Femur (tissue), 1 donor: ENCODE results near the gene TTC4.
A peak's percentile ranks its signal among the peaks of the same experiment; 100 is the strongest.
"Not testable (repeated sequence)": the region's sequence is repeated elsewhere in the genome, so short reads cannot be mapped to it uniquely, and the experiment has no call there.

ENCODE experiments used
- DNase-seq: peaks from one replicate; pipeline ENCODE4 v3.0.0-alpha.2; 2017

The TTC4 gene

DNA sequence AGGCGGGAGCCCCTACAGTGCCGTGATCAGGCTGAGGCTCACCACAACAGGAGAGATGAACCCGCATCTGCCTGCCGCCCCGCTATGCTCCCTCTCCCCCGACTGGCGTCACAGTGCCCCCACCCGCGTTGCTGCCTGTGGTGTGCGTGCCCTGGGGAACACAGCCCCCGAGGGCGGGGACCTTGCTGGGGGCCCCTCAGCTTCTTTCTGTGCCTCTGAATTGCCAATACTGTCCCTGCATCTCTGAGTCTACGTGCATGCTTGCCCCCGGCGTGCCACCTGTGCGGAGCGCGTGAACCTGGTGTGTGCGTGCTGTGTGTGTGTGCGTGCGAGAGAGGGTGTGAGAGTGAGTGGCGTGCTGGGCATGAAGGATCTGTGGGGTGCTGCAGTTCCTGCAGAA, 38.4 kb downstream of the TTC4 start:
- no peak for DNase-seq

DNA sequence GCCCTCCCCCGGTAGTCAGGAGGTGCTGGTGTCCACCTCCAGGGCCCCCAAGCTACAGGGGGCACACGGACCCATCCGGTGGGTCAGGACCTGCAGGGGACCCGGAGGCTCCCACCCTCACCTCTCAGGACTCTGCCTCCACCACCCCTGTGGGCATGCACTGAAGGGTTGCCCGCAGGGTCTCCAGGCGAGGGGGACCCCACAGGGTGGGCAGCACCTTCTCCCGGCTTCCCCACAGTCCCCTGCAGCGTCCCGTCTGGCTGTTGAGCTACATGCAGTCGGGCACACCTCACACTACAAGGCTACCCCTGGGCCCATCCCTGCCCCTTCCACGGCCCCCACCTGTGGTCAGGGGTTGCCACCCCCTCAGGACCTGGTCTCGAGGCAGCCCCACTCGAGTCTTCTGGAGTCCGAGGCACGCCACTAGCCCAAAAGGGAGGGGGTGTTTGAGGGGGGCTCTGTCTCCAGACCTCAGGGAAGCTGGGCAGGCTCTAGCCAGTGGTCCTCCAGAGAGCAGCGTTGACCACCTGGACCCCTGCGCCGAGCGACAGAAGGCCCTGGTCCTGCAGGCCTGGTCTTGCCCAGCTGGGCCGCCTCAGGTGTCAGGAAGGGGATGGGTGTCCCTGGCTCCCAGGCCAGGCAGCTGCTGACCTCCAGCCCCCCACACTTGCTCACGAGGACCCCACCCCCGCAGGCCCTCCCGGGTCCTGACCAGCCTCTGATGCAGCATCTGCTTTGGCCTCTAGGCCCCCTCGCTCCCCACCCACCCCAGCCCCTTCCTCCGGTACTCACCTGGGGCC, 39.0 kb downstream of the TTC4 start:
- DNase-seq: no peak

DNA sequence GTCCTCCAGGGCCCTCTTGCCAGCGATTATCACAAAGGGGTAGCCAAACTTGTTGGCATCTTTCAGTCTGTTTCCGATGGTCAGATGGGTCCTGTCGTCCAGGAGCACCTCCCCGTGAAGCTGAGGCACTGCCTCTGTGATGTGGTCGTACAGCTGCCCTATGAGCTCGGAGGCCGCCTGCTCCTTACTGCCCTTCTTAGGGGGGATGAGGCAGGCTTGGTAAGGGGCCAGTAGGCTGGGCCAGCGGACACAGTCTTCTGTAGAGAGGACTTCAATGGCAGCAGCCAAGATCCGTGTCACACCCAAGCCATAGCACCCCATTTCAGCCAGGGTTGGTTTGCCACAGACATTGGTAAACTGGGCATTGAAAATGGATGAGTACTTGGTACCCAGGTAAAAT, 42.2 kb downstream of the TTC4 start:
- DNase-seq: no peak

DNA sequence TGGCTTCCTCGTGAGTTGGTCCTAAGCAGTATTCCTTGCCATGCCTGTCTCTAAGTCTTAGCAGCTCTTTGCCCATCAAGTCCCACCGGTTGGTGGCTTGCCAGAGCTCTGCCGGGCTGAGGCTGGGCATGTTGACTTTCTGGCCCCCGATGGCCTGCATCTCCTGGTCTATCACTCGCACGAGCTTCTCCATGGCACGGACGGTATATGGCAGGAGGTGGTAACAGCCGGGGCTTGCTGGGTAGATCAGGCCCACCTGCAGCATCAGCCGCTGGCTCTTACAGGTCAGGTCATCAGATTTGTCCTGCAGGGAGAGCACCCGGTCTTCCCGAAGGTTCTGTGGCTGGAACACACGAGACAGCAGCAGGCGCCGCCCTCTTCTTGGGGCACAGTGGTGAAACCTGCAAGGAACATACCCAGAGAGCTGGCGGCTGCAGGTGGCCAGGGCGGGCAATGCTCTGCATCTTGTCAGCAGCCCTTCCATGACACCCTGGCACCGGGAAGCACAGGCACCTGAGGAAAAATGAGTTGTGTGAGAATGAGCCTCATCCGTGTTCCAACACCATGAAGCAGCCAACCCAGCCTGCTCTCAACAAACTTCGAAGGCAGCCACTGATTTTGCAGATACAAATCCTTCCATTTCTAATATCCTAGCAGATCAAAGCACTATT, 43.2 kb downstream of the TTC4 start:
- DNase-seq: no peak

DNA sequence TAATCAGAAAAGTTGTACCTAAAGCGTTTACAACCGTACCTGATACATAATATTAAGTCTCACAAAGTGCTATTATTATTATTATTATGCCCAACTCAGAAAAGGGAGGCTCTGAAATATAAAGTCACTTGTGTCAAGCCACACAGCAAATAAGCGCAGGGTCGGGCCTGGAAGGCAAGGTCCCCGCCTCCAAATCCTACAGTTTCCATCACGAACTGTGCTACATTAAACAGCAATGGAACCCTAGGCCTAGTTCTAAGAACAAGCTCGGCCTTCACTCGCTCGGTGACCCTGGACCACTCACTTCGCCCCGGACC, 48.1 kb downstream of the TTC4 start:
- no peak for DNase-seq

DNA sequence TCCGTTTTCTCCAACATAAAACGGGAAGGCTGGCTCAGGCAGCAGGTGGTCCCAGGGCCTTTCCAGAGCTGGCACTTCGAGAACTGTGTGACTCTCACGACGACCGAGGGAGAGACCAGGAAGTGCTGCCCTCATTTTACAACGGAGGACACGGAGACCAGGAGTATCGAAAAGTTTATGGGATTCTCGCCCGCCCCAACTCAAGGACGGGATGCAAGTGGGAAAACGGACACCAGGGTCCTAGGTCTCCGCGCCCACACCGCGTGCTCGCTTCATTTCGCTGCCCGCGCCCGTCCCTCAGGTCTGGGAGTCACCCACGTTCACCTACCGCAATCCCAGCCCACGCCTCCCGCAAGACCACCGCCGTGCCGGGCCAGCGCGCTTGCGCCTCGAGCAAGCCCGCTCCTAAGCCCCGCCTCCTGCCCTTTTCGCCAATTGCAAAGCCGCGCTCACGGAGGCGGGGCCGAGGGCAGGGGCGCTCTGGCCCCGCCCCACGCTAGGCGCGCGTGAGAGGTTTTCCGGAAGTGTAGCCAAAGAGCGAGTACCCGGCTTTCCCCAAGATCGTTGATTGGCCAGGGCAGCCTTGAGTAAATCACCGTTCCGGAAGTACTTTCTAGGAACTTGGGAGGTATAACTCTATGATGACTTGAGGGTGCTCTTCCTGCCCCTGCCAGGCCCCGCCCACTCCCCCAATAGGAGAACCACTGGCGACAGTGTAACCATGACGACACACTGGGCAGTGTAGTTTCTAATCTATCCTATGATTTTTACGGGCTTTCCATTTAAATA, 48.7 kb downstream of the TTC4 start, which contains the start of gene PARS2:
PARS2 (minus strand) TSS at position 391 of the 789 bp plus-strand sequence. CDS start 5,362 bp downstream, outside the sequence.
- peak; percentile 98 for DNase-seq

DNA sequence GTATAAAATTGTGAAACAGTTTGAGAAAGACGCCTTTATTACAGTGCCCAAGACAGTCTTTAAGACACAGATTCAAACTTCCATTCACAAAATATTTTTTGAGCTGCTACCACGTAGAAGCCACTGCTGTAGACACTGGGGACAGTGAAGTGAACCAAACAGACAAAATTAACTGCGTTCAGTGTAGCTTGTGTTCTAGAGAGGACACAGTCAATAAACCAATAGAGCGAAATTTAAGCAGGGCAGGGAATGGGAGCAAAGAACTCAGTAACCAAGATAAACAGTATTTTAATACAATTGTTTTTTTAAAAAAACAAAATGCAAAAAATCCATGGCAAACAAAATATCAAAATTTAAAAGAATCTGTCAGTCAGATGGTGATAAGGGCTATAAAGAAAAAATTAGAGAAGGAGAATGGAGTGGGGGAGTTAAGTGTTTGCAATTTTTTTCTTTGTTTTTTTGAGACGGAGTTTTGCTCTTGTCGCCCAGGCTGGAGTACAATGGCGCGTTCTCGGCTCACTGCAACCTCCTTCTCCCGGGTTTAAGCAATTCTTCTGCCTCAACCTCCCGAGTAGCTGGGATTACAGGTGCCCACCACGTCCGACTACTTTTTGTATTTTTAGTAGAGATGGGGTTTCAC, 49.4 kb downstream of the TTC4 start:
- DNase-seq: no peak

DNA sequence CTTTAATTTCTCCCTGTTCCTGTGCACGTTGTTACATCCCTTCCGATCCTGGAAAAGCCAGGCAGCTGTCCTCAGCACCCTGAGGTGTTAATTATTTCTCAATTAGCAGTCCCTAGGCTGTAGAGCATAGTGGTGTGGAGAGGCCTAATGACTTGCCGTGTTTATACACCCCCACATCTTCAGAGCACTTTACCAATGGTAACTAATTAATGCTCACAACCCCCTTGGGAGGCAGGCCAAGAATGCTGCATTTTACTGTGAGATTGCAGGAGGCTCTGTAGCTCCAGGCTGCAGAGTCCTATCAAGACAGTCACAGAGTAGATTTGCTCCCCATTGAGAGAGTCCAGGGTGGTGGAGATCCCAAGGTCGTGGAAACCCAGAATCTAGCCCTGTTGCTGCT, 51.1 kb downstream of the TTC4 start:
- DNase-seq: no peak

DNA sequence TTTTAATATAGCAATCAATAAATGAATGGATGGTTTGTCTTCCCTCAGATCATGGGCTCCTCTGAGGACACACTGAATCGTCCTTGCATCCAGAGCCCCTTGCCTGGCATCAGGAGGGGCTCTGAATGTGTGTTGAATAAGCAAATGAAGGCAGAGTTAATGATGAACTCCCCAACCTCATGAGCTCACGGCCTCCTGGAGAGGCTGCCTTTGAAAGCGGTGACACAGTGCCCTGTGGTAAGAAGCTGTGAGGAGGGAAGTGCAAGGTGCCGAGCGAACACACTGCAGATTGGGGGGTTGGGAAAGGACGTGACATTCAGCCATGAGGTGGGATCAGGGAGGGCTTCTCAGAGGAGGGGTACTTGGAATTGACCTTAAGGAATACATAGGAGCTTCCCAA, 51.9 kb downstream of the TTC4 start:
- no peak for DNase-seq

DNA sequence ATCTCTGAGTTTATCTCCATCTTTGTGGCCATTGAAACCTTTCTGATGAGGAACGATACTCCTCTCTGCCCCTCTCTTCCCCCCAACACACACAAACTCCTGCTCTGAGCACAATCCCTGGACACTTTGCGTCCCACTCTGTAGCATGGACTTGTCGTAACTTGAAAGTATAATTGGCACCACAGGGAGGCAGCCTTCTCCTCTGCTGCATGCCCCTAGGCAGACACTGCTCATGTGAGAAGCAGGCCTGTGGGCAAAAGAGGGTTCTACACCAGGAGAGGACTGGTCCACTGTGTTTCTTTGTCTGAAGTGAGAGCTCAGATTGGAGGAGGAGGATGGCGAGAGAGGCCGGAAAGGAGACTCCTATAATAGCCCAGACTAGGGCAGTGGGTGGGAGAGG, 52.4 kb downstream of the TTC4 start:
- no peak for DNase-seq

DNA sequence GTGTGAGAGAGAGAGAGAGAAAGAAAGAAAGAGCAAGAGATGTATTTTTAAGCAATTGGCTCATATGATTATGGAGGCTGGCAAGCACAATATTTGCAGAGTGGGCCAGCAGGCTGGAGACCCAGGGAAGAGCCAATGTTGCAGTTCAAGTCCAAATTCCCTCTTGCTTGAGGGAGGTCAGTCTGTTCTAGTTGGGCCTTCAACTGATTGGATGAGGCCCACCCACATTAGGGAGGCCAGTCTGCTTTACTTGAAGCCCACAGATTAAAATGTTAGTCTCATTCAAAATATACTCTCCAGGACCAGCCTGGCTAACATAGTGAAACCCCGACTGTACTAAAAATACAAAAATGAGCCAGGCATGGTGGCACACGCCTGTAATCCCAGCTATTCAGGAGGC, 57.3 kb downstream of the TTC4 start:
- no peak for DNase-seq

DNA sequence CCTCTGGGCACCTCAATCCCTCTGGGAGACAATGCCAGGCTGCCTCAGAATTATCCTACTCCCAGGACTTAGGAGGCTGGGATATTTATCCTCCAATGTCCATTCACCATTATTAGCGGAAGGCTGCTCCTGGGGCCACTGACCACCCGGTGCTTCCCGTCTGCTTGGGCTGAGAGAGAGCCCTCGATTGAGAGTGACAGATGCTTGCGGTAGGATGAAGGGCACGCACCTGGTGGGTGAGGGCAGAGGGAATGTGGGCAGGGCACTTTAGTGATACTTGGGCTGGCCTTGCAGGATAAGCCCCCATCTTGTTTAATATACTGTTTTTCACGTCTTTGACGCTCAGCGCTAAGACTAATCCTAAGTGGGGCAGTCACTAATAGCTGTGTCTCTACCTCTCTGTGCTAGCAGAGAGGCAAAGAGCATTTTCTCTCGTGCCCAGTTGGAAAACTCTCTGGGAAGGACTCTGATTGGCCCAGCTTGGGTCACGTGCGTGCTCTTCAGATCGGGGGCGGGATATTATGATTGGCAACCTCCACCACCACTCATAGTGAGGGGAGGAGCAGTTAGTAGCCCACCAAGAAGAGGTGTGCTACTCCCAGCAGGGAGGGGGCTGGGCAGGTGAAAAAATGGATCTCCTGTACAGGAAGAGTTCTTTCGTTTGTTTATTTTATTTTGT, 59.3 kb downstream of the TTC4 start:
- DNase-seq: no peak

DNA sequence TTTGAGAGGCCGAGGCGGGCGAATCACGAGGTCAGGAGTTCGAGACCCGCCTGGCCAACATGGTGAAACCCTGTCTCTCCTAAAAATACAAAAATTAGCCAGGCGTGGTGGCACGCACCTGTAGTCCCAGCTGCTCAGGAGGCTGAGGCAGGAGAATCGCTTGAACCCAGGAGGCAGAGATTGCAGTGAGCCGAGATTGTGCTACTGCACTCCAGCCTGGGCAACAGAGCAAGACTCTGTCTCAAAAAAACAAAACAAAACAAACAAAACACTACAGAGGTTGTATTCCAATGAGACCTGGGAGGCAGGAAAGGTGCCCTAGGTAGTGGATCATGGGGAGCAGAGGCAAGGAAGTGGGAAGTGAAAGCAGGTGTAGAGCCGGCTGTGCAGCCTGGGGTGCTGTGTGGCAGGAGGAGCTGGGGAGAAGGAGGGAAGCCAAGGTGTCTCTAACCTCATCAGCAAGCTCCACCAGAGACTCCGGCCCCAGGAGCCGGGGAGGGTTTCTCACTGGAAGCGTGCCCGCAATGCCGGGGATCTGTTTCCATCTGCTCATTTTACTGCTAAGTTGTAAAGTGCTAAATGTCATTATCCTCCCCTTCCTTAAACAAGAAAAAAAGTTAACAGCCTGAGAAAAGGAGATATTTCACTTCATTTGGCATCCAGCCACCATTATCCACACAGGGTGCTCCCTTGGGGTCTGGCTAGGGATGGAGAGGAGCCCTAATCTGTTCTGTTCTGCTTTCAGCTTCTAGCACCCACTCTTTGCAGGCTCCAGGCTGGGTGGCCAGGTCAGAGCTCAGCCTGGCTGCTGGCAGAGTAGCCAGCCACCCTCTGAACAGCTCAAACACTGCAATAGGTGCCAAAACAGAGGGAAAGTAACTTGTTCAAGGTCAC, 60.4 kb downstream of the TTC4 start:
- DNase-seq: not testable (repeated sequence)

DNA sequence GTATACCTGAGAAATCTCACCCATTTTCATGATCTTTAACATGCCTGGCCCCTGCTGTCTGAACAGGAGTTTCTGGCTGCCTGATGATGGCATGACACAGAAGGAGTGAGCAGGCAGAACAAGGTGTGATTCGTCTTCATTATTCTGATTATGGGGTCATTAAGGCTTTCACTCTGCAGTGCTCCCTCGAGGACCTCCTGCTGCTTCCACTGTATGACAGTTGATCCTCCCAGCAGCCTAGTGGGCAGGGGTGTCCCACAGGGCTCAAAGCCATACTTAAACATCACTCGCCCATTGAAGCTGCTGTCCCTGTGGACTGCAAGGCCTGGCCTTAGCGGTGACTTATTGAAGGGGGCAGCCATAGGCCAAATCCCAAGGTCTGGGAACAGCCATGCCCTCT, 61.4 kb downstream of the TTC4 start:
- no peak for DNase-seq

DNA sequence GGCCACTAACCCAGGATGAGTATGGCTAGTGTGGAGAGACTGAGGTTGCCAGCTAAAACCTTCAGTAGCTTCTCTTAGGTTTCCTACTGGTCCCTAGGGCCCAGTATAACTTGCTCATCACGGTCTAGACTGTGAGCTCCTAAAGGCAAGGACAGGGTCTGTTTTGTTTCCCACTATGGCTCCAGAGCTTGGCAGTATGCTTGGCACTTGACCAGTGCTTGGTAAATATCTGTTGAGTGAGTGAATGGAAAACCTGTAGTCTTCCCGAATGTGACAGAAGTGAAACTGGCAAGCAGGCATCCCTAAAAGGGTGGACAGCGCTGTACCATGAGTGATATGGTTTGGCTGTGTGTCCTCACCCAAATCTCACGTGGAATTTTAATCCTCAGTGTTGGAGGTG, 61.8 kb downstream of the TTC4 start:
- DNase-seq: no peak

DNA sequence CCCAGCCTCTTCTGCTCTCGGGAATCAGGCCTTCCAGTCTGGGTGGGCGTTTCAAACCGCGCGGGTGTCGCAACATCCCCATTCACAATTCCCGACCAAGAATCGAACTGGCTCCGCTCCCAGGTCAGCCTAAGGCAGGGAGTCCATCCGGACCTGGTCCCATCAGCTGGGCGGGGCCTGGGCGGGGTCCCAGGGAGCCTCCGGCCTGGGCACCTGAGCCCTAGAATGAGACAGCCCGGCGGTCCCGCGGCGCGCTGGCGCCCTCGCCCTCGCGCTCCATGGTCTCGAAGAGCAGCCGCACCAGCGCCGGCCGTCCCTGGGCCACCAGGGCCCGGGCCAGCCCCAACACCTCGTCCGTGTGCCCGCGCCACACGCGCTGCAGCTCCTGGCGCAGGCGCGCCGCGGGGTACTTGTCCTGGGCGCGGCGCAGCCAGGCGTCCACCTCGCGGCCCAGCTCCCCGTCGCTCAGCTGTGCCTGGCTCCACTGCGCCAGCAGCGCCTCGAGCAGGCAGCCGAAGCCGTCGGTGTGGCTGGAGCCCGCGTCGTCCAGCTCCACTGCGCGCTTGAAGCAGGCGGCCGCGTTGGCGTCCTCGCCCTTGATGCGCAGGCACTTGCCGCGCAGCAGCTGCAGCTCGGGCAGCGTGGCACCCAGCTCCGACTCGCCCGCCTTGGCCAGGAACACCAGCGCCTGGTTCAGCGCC, 65.5 kb downstream of the TTC4 start:
- DNase-seq: no peak

DNA sequence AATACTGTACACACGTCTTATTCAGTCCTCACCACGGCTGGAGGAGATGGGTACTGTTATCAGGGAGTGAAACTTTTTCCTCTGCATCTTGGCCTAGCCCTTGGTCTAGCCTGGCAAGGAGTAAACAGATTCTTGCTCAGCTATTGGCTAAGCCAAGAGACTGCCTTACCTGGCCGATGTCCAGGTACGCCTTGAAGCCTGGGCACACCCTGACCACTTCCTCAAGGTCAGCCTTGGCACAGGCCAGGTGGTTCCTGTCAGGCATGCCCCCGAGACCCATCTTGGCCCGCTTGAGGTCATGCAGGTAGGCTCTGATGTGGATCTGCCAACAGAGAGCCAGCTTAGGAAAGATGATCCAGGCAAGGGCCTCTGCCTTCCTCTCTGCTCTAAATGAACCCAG, 66.5 kb downstream of the TTC4 start:
- no peak for DNase-seq

DNA sequence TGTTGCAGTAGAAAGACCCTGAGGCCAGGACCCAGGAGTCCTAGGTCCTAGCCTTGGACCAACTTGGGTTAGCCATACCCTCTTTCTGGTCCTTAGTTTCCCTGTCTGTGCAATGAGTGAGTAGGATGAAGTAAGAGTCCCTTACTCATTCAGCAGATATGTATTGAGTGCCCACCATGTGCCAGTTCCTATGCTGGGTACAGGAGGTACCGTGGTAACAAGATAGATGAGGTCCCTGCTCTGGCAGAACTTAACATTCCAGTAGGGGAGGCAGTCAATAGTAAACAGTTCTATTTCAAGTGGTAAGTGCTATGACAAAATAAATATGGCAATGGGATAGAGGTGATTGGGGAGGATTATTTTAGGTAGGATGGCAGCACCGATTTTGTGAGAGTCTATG, 66.9 kb downstream of the TTC4 start:
- no peak for DNase-seq

DNA sequence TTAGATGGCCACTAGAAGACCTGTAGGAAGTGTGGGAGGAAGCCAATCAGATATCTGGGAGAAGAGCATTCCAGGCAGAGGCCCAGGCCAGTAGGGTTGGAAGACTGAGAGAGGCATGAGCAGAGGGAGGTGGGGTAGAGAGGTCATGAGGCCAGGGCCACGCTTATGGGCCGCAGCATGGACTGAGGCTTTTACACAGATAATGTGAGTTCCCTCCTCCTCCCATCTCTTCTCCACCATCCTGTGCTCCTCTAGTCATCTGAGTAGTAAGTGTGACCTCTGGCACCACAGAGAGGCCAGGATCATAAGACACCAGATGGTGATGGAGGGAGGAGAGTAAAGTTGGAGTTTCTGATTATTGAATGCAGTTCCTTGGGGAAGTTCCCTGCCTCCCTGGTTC, 68.4 kb downstream of the TTC4 start:
- DNase-seq: no peak

DNA sequence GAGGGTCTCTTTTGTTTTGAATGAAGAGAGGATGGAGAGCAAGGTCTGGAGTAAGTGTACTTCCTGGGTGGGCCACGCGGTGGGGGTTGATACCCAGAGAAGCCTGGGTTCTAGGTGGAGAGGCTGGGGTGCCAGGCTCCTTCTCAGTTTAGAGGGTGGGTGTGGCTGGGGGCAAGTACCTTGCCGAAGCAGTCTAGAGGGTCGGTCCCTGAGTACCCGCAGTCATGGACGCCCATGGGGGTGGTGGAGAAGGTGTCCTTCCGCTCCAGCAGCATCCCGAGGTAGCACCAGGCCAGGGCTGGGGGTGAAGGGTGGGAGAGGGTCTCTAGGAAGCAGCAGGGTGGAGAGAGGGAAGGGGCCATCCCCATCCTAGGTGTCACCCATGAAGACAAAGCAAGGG, 71.1 kb downstream of the TTC4 start:
- no peak for DNase-seq

DNA sequence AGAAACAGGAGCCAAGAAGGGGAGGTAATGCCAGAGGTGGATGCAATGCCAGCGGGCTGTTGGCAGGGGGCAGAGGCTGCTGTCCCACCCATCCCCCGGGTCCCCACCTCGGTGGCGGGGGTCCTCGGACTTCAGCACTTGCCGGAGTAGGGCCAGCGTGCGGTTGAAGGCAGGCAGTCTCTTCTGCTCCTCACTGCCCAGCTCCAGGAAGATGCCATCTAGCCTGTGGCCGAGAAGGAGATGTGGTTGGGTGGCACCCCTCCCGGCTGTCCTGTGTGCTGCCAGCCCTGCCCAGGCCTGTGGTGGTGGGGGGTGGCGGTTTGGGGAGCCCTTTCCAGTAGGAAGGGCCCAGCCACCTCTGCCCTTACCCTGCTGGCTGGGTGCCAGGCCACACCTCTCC, 71.9 kb downstream of the TTC4 start:
- DNase-seq: no peak
